ENCODE data around the gene GPR61. TPM values are rescaled to one million over a fixed set of nuclear protein-coding genes. Genes with fewer than 3 reads are reported as not detected.

Gene GPR61
- total and polyA plus RNA-seq, 2 of the 4 experiments (the other 2 are of a cell fraction), result not detected

DNA sequence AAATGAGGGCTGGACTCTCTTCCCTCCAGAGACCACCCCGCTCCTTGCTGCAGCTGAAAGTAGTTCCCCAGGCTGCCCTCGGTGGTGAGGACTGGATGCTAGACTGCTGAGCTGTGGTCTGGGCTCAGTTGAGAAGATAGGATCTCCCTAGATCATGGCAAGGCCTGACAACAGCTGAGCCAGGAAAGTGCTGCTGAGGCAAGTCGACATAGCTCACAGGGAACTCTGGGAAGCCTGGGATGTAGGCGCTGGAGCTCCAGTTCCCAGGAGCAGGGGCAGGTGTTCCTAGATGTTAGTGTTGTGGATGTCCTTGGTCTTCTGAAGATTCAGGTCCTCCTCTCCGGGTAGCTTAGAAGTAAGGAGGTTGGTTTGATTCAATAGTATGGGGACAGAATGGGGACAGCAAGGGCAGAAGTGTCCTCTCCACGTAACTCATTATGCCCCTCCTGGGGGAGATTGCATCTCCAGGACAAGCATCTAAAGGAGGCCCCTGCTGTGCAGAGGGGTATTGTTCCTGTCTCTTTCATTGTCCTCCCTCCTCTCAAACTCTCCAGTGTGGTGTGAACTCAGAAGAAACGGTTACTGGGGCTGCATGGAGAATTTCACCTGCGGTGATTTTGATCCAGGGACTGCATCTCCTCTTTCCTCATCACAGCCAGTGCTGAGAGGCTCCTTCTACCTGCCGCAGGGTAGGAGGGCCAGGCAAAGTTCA, 42.1 kb upstream of the GPR61 start:
- Histone ChIP-seq H3K4me1 (ENCODE audit: control insufficient read depth, insufficient read depth, low read length) (peaks cover 32% of the 10 kb centered on the region), H3K18ac (ENCODE audit: low read depth, low read length) (no peak overlapping the region), H3K14ac (replicated peaks; ENCODE audit: low read depth, low read length) (no peak overlapping the region), H3K4me3 (ENCODE audit: insufficient read depth, low read depth, low read length) (no peak overlapping the region), H3K36me3 (ENCODE audit: control insufficient read depth, insufficient read depth, low read length) (peaks cover 13% of the 10 kb centered on the region), H3K9ac (ENCODE audit: low read depth, low read length) (no peak overlapping the region), H3K9me3 (ENCODE audit: control insufficient read depth, insufficient read depth, low read length) (no peaks in the 10 kb centered on the region), H3K27me3 (ENCODE audit: control insufficient read depth, insufficient read depth, low read length) (no peaks in the 10 kb centered on the region), H2BK120ac (ENCODE audit: low read depth, low read length) (no peak overlapping the region), H4K8ac (ENCODE audit: low read depth in 2 of 2, low read length in 2 of 2) (no peak overlapping the region), H4K5ac (ENCODE audit: low read depth, low read length) (no peak overlapping the region), H3K56ac (ENCODE audit: extremely low read depth, insufficient read depth, low read length) (no peak overlapping the region), H2BK15ac (ENCODE audit: low read depth, low read length) (no peak overlapping the region), H3K23ac (ENCODE audit: low read depth, low read length) (no peak overlapping the region), H2AK5ac (ENCODE audit: low read depth, low read length) (no peak overlapping the region), H3K4ac (ENCODE audit: low read depth, low read length) (no peak overlapping the region), H2AK9ac (replicated peaks; ENCODE audit: low read depth, low read length, poor library complexity) (no peak overlapping the region), H2BK20ac (ENCODE audit: low read depth, low read length) (no peak overlapping the region), H4K91ac (ENCODE audit: insufficient read depth, low read depth, low read length) (no peak overlapping the region), H3K4me2 (ENCODE audit: low read depth, low read length) (no peak overlapping the region), H4K20me1 (ENCODE audit: insufficient read depth, low read length) (peaks cover 15% of the 10 kb centered on the region; the same call in 1 of the 2 replicates), H3K27ac (ENCODE audit: insufficient read depth, low read length) (no peak overlapping the region), H2AFZ (replicated peaks; ENCODE audit: low read length, poor library complexity) (no peak overlapping the region), H3K79me1 (ENCODE audit: low read depth in 1 of 2, low read length in 2 of 2) (peaks cover 15 to 60% of the 10 kb centered on the region in 2 experiments), H2BK5ac (ENCODE audit: low read depth, low read length, poor library complexity, severe bottlenecking) (no peak overlapping the region), H3K9me1 (ENCODE audit: insufficient read depth, low read length) (peaks cover 28% of the 10 kb centered on the region)
- ATAC-seq (ENCODE audit: low read depth) (no peak), DNase-seq (no peak)
- POLR2A ChIA-PET (ENCODE audit: unreplicated experiment), result no interaction called here
- intact Hi-C loops (cut with micrococcal nuclease) (loop anchor here (1.0 kb wide), 1 partner anchor 35 kb away; no protein-coding TSS in a partner anchor), dilution Hi-C loops (cut with HindIII; ENCODE audit: low sequenced_read_pairs, unreplicated experiment) (no loop called here), in situ Hi-C loops (cut with MboI; ENCODE audit: low sequenced_read_pairs) (loop anchor here (5.0 kb wide), 1 partner anchor 35 kb away; no protein-coding TSS in a partner anchor)
- no peak for TF ChIP-seq RCOR1 (IDR thresholded peaks at IDR 0.05; ENCODE audit: insufficient replicate concordance, low read length)
- TF ChIP-seq CHD1 (IDR thresholded peaks at IDR 0.05; ENCODE audit: low read depth, low read length), result no peak
- TF ChIP-seq, protein P1, sequence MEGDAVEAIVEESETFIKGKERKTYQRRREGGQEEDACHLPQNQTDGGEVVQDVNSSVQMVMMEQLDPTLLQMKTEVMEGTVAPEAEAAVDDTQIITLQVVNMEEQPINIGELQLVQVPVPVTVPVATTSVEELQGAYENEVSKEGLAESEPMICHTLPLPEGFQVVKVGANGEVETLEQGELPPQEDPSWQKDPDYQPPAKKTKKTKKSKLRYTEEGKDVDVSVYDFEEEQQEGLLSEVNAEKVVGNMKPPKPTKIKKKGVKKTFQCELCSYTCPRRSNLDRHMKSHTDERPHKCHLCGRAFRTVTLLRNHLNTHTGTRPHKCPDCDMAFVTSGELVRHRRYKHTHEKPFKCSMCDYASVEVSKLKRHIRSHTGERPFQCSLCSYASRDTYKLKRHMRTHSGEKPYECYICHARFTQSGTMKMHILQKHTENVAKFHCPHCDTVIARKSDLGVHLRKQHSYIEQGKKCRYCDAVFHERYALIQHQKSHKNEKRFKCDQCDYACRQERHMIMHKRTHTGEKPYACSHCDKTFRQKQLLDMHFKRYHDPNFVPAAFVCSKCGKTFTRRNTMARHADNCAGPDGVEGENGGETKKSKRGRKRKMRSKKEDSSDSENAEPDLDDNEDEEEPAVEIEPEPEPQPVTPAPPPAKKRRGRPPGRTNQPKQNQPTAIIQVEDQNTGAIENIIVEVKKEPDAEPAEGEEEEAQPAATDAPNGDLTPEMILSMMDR (conservative IDR thresholded peaks at IDR 0.05; ENCODE audit: low read depth, low read length), result no peak
- TF ChIP-seq, protein P2, sequence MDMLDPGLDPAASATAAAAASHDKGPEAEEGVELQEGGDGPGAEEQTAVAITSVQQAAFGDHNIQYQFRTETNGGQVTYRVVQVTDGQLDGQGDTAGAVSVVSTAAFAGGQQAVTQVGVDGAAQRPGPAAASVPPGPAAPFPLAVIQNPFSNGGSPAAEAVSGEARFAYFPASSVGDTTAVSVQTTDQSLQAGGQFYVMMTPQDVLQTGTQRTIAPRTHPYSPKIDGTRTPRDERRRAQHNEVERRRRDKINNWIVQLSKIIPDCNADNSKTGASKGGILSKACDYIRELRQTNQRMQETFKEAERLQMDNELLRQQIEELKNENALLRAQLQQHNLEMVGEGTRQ (IDR thresholded peaks at IDR 0.05; ENCODE audit: low read depth, low read length), result no peak
- TF ChIP-seq RAD21 (IDR thresholded peaks at IDR 0.05; ENCODE audit: low read length), result no peak
- WGBS, 2 experiments (ENCODE audit: extremely low coverage in 2 of 2, insufficient read length in 1 of 2), result 70% methylated on average over 3 of the region's 9 CpGs; no CpG with 5 or more reads in 1 of the 2 experiments
- CTCF ChIA-PET, result interaction anchor here (0.6 to 5.1 kb wide), 3 partner anchors 34 to 72 kb away, joined by 3 to 51 read pairs (median 8); no protein-coding TSS in a partner anchor
- no TSS peak for BruUV-seq (replicated peaks)
